ENCODE results near the gene SPAG17.

The SPAG17 gene

GRCh38 chr1:118132000-118132399 lies 53.0 kb downstream of the SPAG17 start:
- no peak overlapping the region for H3K27ac ChIP-seq (ENCODE audit: low read length)
- H3K27me3 ChIP-seq (ENCODE audit: low read depth, low read length), result peaks cover 4% of the 10 kb centered on the region; the same call in 1 of the 2 replicates
- no peak overlapping the region for H2AFZ ChIP-seq (ENCODE audit: low read depth, low read length)
- no peak overlapping the region for H3K9ac ChIP-seq (ENCODE audit: low read length)
- H3K4me1 ChIP-seq (ENCODE audit: low read length), result peaks cover 9% of the 10 kb centered on the region
- no peak for TF ChIP-seq EZH2phosphoT487 (IDR thresholded peaks at IDR 0.05; ENCODE audit: low read depth)
- no peak for TF ChIP-seq CTCF (IDR thresholded peaks at IDR 0.05; ENCODE audit: low read depth, low read length)
- H4K20me1 ChIP-seq (ENCODE audit: insufficient read depth, low read length), result no peaks in the 10 kb centered on the region
- no peaks in the 10 kb centered on the region for H3K36me3 ChIP-seq (replicated peaks; ENCODE audit: low read depth, low read length)
- H3K4me2 ChIP-seq (ENCODE audit: low read length), result no peak overlapping the region
- no peak overlapping the region for H3K4me3 ChIP-seq (ENCODE audit: low read length)
- no peaks in the 10 kb centered on the region for H3K9me3 ChIP-seq (ENCODE audit: insufficient read depth, low read length)
- H3K79me2 ChIP-seq (ENCODE audit: low read length), result no peaks in the 10 kb centered on the region

- Histone ChIP-seq H3K79me2 (ENCODE audit: low read length) (no peaks in the 10 kb centered on the region), H3K4me2 (ENCODE audit: low read length) (no peak overlapping the region), H4K20me1 (ENCODE audit: insufficient read depth, low read length) (no peaks in the 10 kb centered on the region)
Measured at GRCh38 chr1:118128761-118129160, 56.3 kb downstream of the SPAG17 start.

GRCh38 chr1:118124064-118124463 lies 61.0 kb downstream of the SPAG17 start:
- Histone ChIP-seq H3K27me3 (ENCODE audit: low read depth, low read length) (no peaks in the 10 kb centered on the region), H3K9ac (ENCODE audit: low read length) (no peak overlapping the region), H3K36me3 (replicated peaks; ENCODE audit: low read depth, low read length) (no peaks in the 10 kb centered on the region), H2AFZ (ENCODE audit: low read depth, low read length) (no peak overlapping the region), H3K9me3 (ENCODE audit: insufficient read depth, low read length) (no peaks in the 10 kb centered on the region), H3K27ac (ENCODE audit: low read length) (no peak overlapping the region), H3K4me2 (ENCODE audit: low read length) (no peak overlapping the region), H3K4me1 (ENCODE audit: low read length) (no peaks in the 10 kb centered on the region), H3K79me2 (ENCODE audit: low read length) (no peaks in the 10 kb centered on the region), H4K20me1 (ENCODE audit: insufficient read depth, low read length) (no peaks in the 10 kb centered on the region), H3K4me3 (ENCODE audit: low read length) (no peak overlapping the region)
- TF ChIP-seq EZH2phosphoT487 (IDR thresholded peaks at IDR 0.05; ENCODE audit: low read depth) (no peak), CTCF (IDR thresholded peaks at IDR 0.05; ENCODE audit: low read depth, low read length) (no peak)

More at GRCh38 chr1:118128761-118129160, 56.3 kb downstream of the SPAG17 start:
- Histone ChIP-seq H3K36me3 (replicated peaks; ENCODE audit: low read depth, low read length) (no peaks in the 10 kb centered on the region), H3K9ac (ENCODE audit: low read length) (no peak overlapping the region), H2AFZ (ENCODE audit: low read depth, low read length) (no peak overlapping the region), H3K27me3 (ENCODE audit: low read depth, low read length) (no peaks in the 10 kb centered on the region), H3K4me1 (ENCODE audit: low read length) (no peaks in the 10 kb centered on the region), H3K27ac (ENCODE audit: low read length) (no peak overlapping the region), H3K4me3 (ENCODE audit: low read length) (no peak overlapping the region), H3K9me3 (ENCODE audit: insufficient read depth, low read length) (no peaks in the 10 kb centered on the region)
- TF ChIP-seq EZH2phosphoT487 (IDR thresholded peaks at IDR 0.05; ENCODE audit: low read depth) (no peak), CTCF (IDR thresholded peaks at IDR 0.05; ENCODE audit: low read depth, low read length) (no peak)

- Histone ChIP-seq H3K4me1 (ENCODE audit: low read length) (no peaks in the 10 kb centered on the region), H3K36me3 (replicated peaks; ENCODE audit: low read depth, low read length) (no peaks in the 10 kb centered on the region), H3K27me3 (ENCODE audit: low read depth, low read length) (no peaks in the 10 kb centered on the region), H3K4me2 (ENCODE audit: low read length) (no peak overlapping the region), H3K9me3 (ENCODE audit: insufficient read depth, low read length) (no peaks in the 10 kb centered on the region), H3K4me3 (ENCODE audit: low read length) (no peak overlapping the region), H4K20me1 (ENCODE audit: insufficient read depth, low read length) (no peaks in the 10 kb centered on the region), H3K27ac (ENCODE audit: low read length) (no peak overlapping the region), H2AFZ (ENCODE audit: low read depth, low read length) (no peak overlapping the region), H3K79me2 (ENCODE audit: low read length) (no peaks in the 10 kb centered on the region), H3K9ac (ENCODE audit: low read length) (no peak overlapping the region)
- TF ChIP-seq CTCF (IDR thresholded peaks at IDR 0.05; ENCODE audit: low read depth, low read length), result no peak
- no peak for TF ChIP-seq EZH2phosphoT487 (IDR thresholded peaks at IDR 0.05; ENCODE audit: low read depth)
Measured at GRCh38 chr1:118123116-118123839, 61.8 kb downstream of the SPAG17 start.

Measured in OCI-LY3 (cell line).